Measurements from ENCODE around the gene CREBZF.
"Not testable (repeated sequence)": the region's sequence is repeated elsewhere in the genome, so short reads cannot be mapped to it uniquely, and the experiment has no call there.

Gene CREBZF

DNA sequence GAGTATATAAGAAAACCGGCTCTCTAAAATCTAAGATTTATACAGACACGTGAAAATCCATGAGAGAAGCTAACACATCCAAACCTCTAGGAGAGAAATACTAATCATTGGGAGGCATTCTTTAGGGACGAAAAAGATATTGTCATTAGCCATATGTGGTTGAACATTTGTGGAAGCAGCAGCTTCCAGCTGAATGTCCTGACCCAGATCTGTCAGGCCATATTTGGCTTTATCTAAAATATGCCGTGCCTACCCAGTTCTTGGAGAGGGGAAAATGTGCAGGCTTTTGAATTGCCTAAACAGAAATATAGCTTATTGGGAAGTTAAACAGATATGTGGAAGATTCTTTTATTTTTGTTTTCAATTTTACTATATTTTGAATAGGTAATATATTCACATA is 14.6 kb upstream of the CREBZF start:
- Histone ChIP-seq H3K36me3 (ENCODE audit: insufficient read depth, low read length) (no peaks in the 10 kb centered on the region; the same call in 1 of the 2 replicates), H3K27ac (ENCODE audit: low read depth, low read length, poor library complexity, severe bottlenecking) (no peak overlapping the region), H3K9me3 (ENCODE audit: low read length) (no peaks in the 10 kb centered on the region), H4K20me1 (ENCODE audit: insufficient read depth, low read length) (no peaks in the 10 kb centered on the region), H3K27me3 (ENCODE audit: insufficient read depth, low read length) (no peaks in the 10 kb centered on the region), H3F3A (ENCODE audit: insufficient read depth, low read length) (no peaks in the 10 kb centered on the region), H3K4me1 (ENCODE audit: insufficient read depth, low read length, severe bottlenecking) (peaks cover 15% of the 10 kb centered on the region), H3K79me2 (ENCODE audit: insufficient read depth, low read length) (no peaks in the 10 kb centered on the region), H3K9me2 (ENCODE audit: low read depth, low read length) (no peaks in the 10 kb centered on the region), H3K4me3 (ENCODE audit: low read depth, low read length, poor library complexity, severe bottlenecking) (no peak overlapping the region), H3K9ac (ENCODE audit: low read length) (no peak overlapping the region), H2AFZ (ENCODE audit: low read length) (no peak overlapping the region), H3K4me2 (ENCODE audit: low read length) (no peak overlapping the region)
- no peak for TF ChIP-seq EZH2 (IDR thresholded peaks at IDR 0.05; ENCODE audit: borderline replicate concordance, low read length)
- TF ChIP-seq, protein P1, sequence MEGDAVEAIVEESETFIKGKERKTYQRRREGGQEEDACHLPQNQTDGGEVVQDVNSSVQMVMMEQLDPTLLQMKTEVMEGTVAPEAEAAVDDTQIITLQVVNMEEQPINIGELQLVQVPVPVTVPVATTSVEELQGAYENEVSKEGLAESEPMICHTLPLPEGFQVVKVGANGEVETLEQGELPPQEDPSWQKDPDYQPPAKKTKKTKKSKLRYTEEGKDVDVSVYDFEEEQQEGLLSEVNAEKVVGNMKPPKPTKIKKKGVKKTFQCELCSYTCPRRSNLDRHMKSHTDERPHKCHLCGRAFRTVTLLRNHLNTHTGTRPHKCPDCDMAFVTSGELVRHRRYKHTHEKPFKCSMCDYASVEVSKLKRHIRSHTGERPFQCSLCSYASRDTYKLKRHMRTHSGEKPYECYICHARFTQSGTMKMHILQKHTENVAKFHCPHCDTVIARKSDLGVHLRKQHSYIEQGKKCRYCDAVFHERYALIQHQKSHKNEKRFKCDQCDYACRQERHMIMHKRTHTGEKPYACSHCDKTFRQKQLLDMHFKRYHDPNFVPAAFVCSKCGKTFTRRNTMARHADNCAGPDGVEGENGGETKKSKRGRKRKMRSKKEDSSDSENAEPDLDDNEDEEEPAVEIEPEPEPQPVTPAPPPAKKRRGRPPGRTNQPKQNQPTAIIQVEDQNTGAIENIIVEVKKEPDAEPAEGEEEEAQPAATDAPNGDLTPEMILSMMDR (IDR thresholded peaks at IDR 0.05; ENCODE audit: low read length): no peak

DNA sequence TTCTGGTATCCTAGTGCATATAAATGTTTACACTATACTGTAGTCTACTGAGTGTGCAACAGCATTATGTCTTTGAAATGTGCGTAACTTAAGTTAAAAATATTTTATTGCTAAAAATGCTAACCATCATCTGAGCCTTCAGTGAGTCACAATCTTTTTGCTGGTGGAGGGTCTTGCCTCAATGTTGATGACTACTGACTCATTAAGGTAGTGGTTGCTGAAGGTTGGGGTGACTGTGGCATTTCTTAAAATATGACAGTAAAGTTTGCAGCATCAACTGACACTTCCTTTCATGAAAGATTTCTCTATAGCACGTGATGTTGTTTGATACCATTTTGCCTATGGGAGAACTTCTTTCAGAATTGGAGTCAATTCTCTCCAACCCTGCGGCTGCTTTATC is 8.5 kb upstream of the CREBZF start:
- no peaks in the 10 kb centered on the region for H3K4me1 ChIP-seq (ENCODE audit: insufficient read depth, low read length, severe bottlenecking)
- no peak overlapping the region for H2AFZ ChIP-seq (ENCODE audit: low read length)
- no peaks in the 10 kb centered on the region for H3K36me3 ChIP-seq (ENCODE audit: insufficient read depth, low read length)
- H3F3A ChIP-seq (ENCODE audit: insufficient read depth, low read length): no peaks in the 10 kb centered on the region
- H3K79me2 ChIP-seq (ENCODE audit: insufficient read depth, low read length): no peaks in the 10 kb centered on the region
- no peak overlapping the region for H3K4me2 ChIP-seq (ENCODE audit: low read length)
- 0 out of 2 replicates have a peak, but pooled peaks cover 6% of the 10 kb centered on the region for H3K9me3 ChIP-seq (ENCODE audit: low read length)
- no peak overlapping the region for H3K4me3 ChIP-seq (ENCODE audit: low read depth, low read length, poor library complexity, severe bottlenecking)
- no peaks in the 10 kb centered on the region for H3K27me3 ChIP-seq (ENCODE audit: insufficient read depth, low read length)
- H3K27ac ChIP-seq (ENCODE audit: low read depth, low read length, poor library complexity, severe bottlenecking): no peak overlapping the region
- TF ChIP-seq EZH2 (IDR thresholded peaks at IDR 0.05; ENCODE audit: borderline replicate concordance, low read length): no peak
- H4K20me1 ChIP-seq (ENCODE audit: insufficient read depth, low read length): no peaks in the 10 kb centered on the region
- no peak overlapping the region for H3K9ac ChIP-seq (ENCODE audit: low read length)
- H3K9me2 ChIP-seq (ENCODE audit: low read depth, low read length): no peaks in the 10 kb centered on the region

DNA sequence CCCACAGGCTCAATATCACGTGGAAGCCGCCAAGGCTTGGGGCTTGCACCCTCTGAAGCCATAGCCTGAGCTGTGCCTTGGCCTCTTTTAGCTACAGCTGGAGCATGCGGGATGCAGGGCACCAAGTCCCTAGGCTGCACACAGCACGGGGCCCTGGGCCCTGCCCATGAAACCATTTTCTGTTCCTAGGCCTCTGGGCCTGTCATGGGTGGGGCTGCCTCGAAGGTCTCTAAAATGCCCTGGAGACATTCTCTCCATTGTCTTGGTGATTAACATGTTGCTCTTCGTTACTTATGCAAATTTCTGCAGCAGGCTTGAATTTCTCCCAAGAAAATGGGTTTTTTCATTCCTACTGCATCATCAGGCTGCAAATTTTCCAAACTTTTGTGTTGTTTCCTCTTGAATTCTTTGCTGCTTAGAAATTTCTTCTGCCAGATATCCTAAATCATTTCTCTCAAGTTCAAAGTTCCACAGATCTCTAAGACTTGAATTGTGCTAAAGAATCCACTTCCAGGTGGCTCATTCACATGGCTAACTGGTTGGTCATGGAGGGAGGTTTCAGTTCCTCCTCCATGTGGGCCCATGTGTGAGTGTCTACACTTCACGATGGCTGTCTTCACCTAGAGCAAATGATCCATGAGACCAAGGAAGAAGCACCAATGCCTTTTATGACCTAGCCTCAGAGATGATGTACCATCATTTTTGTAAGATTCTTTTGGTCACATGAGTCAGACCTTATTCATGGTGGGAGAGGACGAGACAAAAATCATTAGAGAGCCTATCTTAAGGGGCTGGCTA is 7.4 kb upstream of the CREBZF start:
- Histone ChIP-seq H3K4me1 (ENCODE audit: insufficient read depth, low read length, severe bottlenecking) (no peaks in the 10 kb centered on the region), H3K4me2 (ENCODE audit: low read length) (no peak overlapping the region), H3K9me3 (ENCODE audit: low read length) (0 out of 2 replicates have a peak, but pooled peaks cover 6% of the 10 kb centered on the region), H3K27me3 (ENCODE audit: insufficient read depth, low read length) (no peaks in the 10 kb centered on the region), H2AFZ (ENCODE audit: low read length) (no peak overlapping the region), H3K9ac (ENCODE audit: low read length) (no peak overlapping the region), H3K4me3 (ENCODE audit: low read depth, low read length, poor library complexity, severe bottlenecking) (no peak overlapping the region), H4K20me1 (ENCODE audit: insufficient read depth, low read length) (no peaks in the 10 kb centered on the region), H3F3A (ENCODE audit: insufficient read depth, low read length) (no peaks in the 10 kb centered on the region), H3K9me2 (ENCODE audit: low read depth, low read length) (no peaks in the 10 kb centered on the region), H3K36me3 (ENCODE audit: insufficient read depth, low read length) (no peaks in the 10 kb centered on the region), H3K79me2 (ENCODE audit: insufficient read depth, low read length) (no peaks in the 10 kb centered on the region), H3K27ac (ENCODE audit: low read depth, low read length, poor library complexity, severe bottlenecking) (no peak overlapping the region)
- no peak for TF ChIP-seq EZH2 (IDR thresholded peaks at IDR 0.05; ENCODE audit: borderline replicate concordance, low read length)
- TF ChIP-seq, protein P1 (IDR thresholded peaks at IDR 0.05; ENCODE audit: low read length): no peak

DNA sequence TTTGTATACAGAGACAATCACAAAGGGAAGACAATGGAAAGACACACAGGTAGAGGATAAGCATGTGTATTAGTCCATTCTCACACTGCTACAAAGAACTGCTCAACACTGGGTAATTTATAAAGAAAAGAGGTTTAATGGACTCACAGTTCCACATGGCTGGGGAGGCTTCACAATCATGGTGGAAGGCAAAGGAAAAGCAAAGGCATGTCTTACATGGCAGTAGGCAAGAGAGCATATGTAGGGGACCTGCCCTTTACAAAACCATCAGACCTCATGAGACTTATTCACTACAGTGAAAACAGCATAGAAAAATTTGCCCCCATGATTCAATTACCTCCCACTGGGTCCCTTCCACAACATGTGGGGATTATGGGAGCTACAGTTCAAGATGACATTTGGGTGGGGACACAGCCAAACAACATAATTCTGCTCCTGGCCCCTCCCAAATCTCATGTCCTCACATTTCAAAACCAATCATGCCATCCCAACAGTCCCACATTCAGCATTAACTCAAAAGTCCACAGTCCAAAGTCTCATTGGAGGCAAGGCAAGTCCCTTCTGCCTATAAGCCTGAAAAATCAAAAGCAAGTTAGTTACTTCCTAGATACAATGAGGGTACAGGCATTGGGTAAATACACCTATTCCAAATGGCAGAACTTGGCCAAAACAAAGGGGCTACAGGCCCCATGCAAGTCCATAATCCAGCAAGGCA is 6.2 kb upstream of the CREBZF start:
- not testable (repeated sequence) for H3K36me3 ChIP-seq (ENCODE audit: insufficient read depth, low read length); H3F3A ChIP-seq (ENCODE audit: insufficient read depth, low read length); H3K79me2 ChIP-seq (ENCODE audit: insufficient read depth, low read length); H3K27ac ChIP-seq (ENCODE audit: low read depth, low read length, poor library complexity, severe bottlenecking); H2AFZ ChIP-seq (ENCODE audit: low read length); H3K9me3 ChIP-seq (ENCODE audit: low read length); H3K4me2 ChIP-seq (ENCODE audit: low read length); H3K9me2 ChIP-seq (ENCODE audit: low read depth, low read length); H3K4me1 ChIP-seq (ENCODE audit: insufficient read depth, low read length, severe bottlenecking); H3K9ac ChIP-seq (ENCODE audit: low read length); H3K27me3 ChIP-seq (ENCODE audit: insufficient read depth, low read length); H4K20me1 ChIP-seq (ENCODE audit: insufficient read depth, low read length); H3K4me3 ChIP-seq (ENCODE audit: low read depth, low read length, poor library complexity, severe bottlenecking)
